ENCODE measurements around the gene SMPD2.

GRCh38 chr6:109471105-109471810, 30.7 kb downstream of the SMPD2 start:
- no peak for TF ChIP-seq POLR2A (IDR thresholded peaks at IDR 0.05; ENCODE audit: low read depth, low read length)
- no peak for TF ChIP-seq POLR2AphosphoS5 (IDR thresholded peaks at IDR 0.05; ENCODE audit: low read depth, low read length)
- no peak for TF ChIP-seq TAF1 (IDR thresholded peaks at IDR 0.05; ENCODE audit: borderline replicate concordance, low read depth, low read length)

Measured in GM12892 (cell line).